ENCODE measurements around the gene SIRT7. TPM values are rescaled to one million over a fixed set of nuclear protein-coding genes. Genes with fewer than 3 reads are reported as not detected.

SIRT7 gene
- total RNA-seq, 1 experiment from 2014 or later, result 19.6 TPM

DNA sequence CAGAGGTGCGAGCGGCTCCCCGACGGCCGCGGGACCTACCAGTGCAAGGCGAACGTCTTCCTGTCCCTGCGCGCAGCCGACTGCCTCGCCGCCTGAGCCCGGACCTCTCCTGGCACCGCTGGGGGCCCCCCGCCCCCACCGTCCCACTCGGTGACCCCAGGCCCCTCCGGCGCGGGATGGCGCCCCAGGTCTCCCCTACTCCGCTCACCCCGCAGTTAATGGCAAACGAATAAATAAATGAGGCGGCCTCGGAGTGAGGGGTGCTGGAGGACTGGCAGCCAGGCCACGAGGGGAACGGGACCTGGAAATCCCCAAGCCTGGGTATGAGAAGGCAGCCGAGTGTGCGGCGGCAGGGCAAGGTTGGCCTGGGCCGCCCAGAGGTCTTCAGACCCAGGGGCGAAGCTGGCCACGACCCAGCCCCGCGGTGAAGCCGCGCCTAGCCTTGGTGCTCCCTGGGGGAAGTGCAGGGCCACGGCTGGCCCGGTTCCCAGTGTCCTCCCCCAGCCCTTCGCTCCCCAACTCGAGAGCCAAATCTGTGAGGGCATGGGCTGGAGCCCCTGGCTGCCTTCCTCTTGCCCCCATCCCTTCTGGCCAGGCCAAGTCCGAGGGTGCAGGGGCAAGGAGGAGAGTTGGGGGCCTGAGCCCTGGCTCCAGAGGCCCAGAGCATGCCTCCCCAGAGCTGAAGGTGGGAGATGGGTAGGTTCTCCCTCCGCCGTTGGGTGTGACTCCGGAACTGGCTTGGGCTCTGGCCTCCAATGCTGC lies 15.1 kb downstream of the SIRT7 start:
- DNase-seq, result no peak
- H3K79me2 ChIP-seq (ENCODE audit: low read length), result no peaks in the 10 kb centered on the region
- H3K36me3 ChIP-seq (ENCODE audit: insufficient read depth, low read length), result no peaks in the 10 kb centered on the region
- H3K27me3 ChIP-seq (ENCODE audit: low read length), result no peaks in the 10 kb centered on the region
- H4K20me1 ChIP-seq (ENCODE audit: insufficient read depth, low read depth, low read length), result 0 out of 2 replicates have a peak, but pooled peaks cover 14% of the 10 kb centered on the region
- H3K4me1 ChIP-seq (ENCODE audit: low read length), result no peaks in the 10 kb centered on the region; the same call in 1 of the 2 replicates
- H3K4me2 ChIP-seq (ENCODE audit: low read depth, low read length, poor library complexity, severe bottlenecking), result no peak overlapping the region
- no peak overlapping the region for H3K9ac ChIP-seq (ENCODE audit: low read length)
- H3K4me3 ChIP-seq (ENCODE audit: low read length), result no peak overlapping the region
- H3K9me2 ChIP-seq (replicated peaks; ENCODE audit: insufficient read depth, low read length), result no peaks in the 10 kb centered on the region
- H2AFZ ChIP-seq (ENCODE audit: low read length), result no peak overlapping the region
- H3K9me3 ChIP-seq (ENCODE audit: low read length), result no peaks in the 10 kb centered on the region
- no peak overlapping the region for H3K27ac ChIP-seq (ENCODE audit: low read length)

DNA sequence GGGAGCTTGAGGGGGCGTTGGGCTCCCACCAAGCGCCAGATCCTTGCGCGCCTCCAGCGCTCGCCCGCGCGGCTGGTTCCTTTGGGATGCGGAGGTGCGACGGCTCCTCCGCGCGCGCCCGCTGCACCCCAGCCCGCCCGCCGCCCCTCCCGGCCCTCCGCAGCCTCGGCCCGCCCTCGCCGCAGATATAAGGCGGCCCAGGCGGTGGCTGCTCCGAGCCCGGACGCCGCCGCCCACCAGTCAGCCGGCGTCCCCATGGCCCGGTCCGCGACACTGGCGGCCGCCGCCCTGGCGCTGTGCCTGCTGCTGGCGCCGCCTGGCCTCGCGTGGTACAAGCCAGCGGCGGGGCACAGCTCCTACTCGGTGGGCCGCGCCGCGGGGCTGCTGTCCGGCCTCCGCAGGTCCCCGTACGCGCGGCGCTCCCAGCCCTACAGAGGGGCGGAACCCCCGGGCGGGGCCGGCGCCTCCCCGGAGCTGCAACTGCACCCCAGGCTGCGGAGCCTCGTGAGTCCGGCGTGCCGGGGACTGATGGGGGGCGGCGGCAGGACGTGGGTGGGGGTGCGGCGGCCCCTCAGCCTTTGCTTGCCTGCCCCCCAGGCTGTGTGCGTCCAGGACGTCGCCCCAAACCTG lies 15.8 kb downstream of the SIRT7 start, which contains the start of gene NPB:
NPB (plus strand) TSS at position 216 of the 630 bp plus-strand sequence; CDS start at position 256, 40 bp downstream.
- Histone ChIP-seq H3K9me2 (replicated peaks; ENCODE audit: insufficient read depth, low read length) (no peaks in the 10 kb centered on the region), H3K36me3 (ENCODE audit: insufficient read depth, low read length) (no peaks in the 10 kb centered on the region), H3K4me2 (ENCODE audit: low read depth, low read length, poor library complexity, severe bottlenecking) (no peak within 1 kb of the TSS), H3K4me3 (ENCODE audit: low read length) (no peak within 1 kb of the TSS), H3K9me3 (ENCODE audit: low read length) (no peaks in the 10 kb centered on the region), H3K27me3 (ENCODE audit: low read length) (no peaks in the 10 kb centered on the region), H4K20me1 (ENCODE audit: insufficient read depth, low read depth, low read length) (0 out of 2 replicates have a peak, but pooled peaks cover 14% of the 10 kb centered on the region), H3K79me2 (ENCODE audit: low read length) (no peaks in the 10 kb centered on the region), H3K9ac (ENCODE audit: low read length) (no peak within 1 kb of the TSS), H2AFZ (ENCODE audit: low read length) (no peak within 1 kb of the TSS), H3K4me1 (ENCODE audit: low read length) (no peaks in the 10 kb centered on the region; the same call in 1 of the 2 replicates), H3K27ac (ENCODE audit: low read length) (no peak within 1 kb of the TSS)
- DNase-seq, result no peak

DNA sequence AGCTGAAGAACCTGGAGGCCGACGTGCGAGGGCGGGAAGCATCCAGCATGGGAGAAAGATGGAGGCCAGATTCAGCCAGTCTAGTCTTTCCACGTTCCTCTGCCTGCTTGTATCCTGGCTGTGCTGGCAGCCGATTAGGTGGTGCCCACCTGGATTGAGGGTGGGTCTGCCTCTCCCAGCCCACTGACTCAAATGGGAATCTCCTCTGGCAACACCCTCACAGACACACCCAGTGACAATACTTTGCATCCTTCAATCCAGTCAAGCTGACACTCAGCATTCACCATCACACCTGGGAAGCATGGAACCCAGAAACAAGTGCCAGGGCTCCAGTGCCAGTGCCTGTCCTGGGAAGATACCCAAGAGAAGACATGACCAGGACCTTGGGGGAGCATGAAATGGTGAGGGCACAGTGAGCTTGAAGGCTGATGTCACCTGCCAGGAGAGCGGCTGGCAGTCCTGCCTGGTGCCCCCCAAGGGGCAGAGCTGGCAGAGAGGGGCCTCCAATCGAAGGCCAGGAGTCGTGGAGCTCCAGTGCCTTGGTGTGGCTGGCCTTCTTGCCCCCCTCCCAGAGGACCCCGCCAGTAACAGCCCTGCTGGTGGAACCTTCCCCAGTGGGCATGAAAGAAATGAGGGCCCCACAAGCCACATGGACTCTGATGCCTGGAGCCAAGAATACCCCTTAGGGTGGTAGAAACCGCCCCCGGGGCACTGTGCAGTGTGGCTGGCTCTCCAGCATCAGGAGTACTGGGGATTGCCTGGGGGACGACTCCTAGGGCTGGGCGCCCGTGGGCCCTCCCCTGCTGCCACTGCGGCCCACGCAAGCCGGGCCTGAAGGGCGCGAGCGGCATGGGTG lies 16.6 kb downstream of the SIRT7 start:
- Histone ChIP-seq H3K9me2 (replicated peaks; ENCODE audit: insufficient read depth, low read length) (no peaks in the 10 kb centered on the region), H3K9me3 (ENCODE audit: low read length) (no peaks in the 10 kb centered on the region), H3K27me3 (ENCODE audit: low read length) (no peaks in the 10 kb centered on the region), H3K4me2 (ENCODE audit: low read depth, low read length, poor library complexity, severe bottlenecking) (no peak overlapping the region), H3K36me3 (ENCODE audit: insufficient read depth, low read length) (no peaks in the 10 kb centered on the region), H3K4me3 (ENCODE audit: low read length) (no peak overlapping the region), H3K9ac (ENCODE audit: low read length) (no peak overlapping the region), H4K20me1 (ENCODE audit: insufficient read depth, low read depth, low read length) (0 out of 2 replicates have a peak, but pooled peaks cover 14% of the 10 kb centered on the region), H2AFZ (ENCODE audit: low read length) (no peak overlapping the region), H3K4me1 (ENCODE audit: low read length) (no peaks in the 10 kb centered on the region; the same call in 1 of the 2 replicates), H3K27ac (ENCODE audit: low read length) (no peak overlapping the region), H3K79me2 (ENCODE audit: low read length) (no peaks in the 10 kb centered on the region)
- DNase-seq, result no peak

DNA sequence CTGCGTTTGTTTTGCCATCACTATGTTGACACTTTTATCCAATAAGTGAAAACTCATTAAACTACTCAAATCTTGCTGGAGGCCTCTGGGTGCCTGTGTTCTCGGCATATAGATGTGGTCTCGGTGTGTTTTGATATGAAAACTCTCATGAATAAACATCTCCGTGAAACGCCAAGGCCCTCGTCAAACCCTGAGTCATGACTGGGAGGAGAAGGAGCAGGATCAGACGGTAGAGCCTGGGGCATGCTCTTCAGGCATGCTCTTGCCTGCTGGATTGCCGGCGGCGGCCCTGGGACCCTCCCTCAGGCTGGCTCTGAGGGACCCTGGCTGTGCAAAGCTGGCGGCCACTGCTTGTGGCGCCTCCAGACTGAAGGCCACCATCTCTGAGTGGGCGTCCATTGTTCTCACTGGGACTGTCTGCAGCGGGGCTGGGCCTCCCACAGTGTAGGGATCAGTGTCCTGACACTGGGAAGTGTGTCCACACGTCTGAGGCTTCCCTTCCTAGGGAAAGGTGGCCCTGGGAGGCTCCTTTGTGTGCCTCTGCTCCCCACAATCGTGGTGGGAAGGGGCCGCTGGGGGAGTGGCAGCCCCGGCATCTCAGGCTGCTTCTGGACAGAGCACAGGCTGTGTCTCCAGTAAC lies 17.7 kb downstream of the SIRT7 start:
- no peaks in the 10 kb centered on the region for H3K27me3 ChIP-seq (ENCODE audit: low read length)

DNA sequence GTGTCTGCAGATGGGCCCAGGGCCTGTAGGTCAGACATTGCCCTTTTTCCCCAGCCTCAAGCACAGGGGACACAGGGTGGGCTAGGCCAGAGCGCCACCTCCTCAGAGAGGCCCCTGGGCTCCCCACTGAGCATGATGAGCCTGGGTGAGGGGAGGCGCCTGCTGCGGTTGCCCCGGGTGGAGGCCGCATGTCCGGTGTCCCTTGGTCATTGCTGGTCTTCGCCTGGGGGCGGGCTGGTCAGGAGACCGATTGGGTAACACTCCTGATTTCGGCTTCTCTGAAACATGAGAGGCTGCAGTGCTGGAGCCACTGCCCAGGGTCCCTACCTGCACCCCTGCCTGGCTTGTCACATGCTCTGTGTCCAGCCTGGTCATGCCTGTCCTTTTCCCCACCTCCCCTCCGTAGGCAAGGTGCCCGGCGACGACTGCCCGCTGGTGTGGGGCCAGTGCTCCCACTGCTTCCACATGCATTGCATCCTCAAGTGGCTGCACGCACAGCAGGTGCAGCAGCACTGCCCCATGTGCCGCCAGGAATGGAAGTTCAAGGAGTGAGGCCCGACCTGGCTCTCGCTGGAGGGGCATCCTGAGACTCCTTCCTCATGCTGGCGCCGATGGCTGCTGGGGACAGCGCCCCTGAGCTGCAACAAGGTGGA lies 18.3 kb downstream of the SIRT7 start:
- H3K36me3 ChIP-seq (ENCODE audit: insufficient read depth, low read length), result no peaks in the 10 kb centered on the region
- H3K9ac ChIP-seq (ENCODE audit: low read length), result no peak overlapping the region
- no peak overlapping the region for H3K4me3 ChIP-seq (ENCODE audit: low read length)
- H3K4me1 ChIP-seq (ENCODE audit: low read length), result no peaks in the 10 kb centered on the region; the same call in 1 of the 2 replicates
- 0 out of 2 replicates have a peak, but pooled peaks cover 14% of the 10 kb centered on the region for H4K20me1 ChIP-seq (ENCODE audit: insufficient read depth, low read depth, low read length)
- DNase-seq, result no peak
- no peaks in the 10 kb centered on the region for H3K79me2 ChIP-seq (ENCODE audit: low read length)
- no peaks in the 10 kb centered on the region for H3K9me2 ChIP-seq (replicated peaks; ENCODE audit: insufficient read depth, low read length)
- no peak overlapping the region for H3K27ac ChIP-seq (ENCODE audit: low read length)
- no peak overlapping the region for H3K4me2 ChIP-seq (ENCODE audit: low read depth, low read length, poor library complexity, severe bottlenecking)
- H3K9me3 ChIP-seq (ENCODE audit: low read length), result no peaks in the 10 kb centered on the region
- H2AFZ ChIP-seq (ENCODE audit: low read length), result no peak overlapping the region
- no peaks in the 10 kb centered on the region for H3K27me3 ChIP-seq (ENCODE audit: low read length)

More for the DNA sequence above, 17.7 kb downstream of the SIRT7 start:
- Histone ChIP-seq H2AFZ (ENCODE audit: low read length) (no peak overlapping the region), H4K20me1 (ENCODE audit: insufficient read depth, low read depth, low read length) (0 out of 2 replicates have a peak, but pooled peaks cover 14% of the 10 kb centered on the region), H3K9ac (ENCODE audit: low read length) (no peak overlapping the region), H3K36me3 (ENCODE audit: insufficient read depth, low read length) (no peaks in the 10 kb centered on the region), H3K9me2 (replicated peaks; ENCODE audit: insufficient read depth, low read length) (no peaks in the 10 kb centered on the region), H3K9me3 (ENCODE audit: low read length) (no peaks in the 10 kb centered on the region), H3K4me3 (ENCODE audit: low read length) (no peak overlapping the region), H3K4me1 (ENCODE audit: low read length) (no peaks in the 10 kb centered on the region; the same call in 1 of the 2 replicates), H3K4me2 (ENCODE audit: low read depth, low read length, poor library complexity, severe bottlenecking) (no peak overlapping the region), H3K27ac (ENCODE audit: low read length) (no peak overlapping the region), H3K79me2 (ENCODE audit: low read length) (no peaks in the 10 kb centered on the region)
- no peak for DNase-seq

DNA sequence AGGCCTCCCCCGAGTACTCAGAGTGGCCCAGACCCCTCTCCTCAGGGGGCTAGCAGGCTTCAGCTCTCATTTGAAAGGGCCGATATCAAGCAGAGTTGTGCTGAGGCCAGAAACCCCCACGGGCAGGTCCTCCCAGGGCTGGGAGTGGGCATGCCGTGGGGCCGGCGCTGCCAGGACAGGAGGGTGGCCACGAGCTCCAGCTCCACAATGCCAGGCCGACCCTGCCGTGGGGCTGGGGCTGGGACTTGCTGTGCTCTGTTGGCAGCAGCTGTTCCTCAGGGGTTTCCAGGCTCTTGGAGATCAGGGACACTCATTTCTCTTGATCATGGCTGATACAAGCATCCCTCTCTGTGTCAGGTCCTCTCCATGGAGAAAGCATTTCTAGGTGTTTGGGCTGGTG lies 19.1 kb downstream of the SIRT7 start:
- DNase-seq, result no peak
- H3K36me3 ChIP-seq (ENCODE audit: insufficient read depth, low read length), result no peaks in the 10 kb centered on the region
- H3K9ac ChIP-seq (ENCODE audit: low read length), result no peak overlapping the region

DNA sequence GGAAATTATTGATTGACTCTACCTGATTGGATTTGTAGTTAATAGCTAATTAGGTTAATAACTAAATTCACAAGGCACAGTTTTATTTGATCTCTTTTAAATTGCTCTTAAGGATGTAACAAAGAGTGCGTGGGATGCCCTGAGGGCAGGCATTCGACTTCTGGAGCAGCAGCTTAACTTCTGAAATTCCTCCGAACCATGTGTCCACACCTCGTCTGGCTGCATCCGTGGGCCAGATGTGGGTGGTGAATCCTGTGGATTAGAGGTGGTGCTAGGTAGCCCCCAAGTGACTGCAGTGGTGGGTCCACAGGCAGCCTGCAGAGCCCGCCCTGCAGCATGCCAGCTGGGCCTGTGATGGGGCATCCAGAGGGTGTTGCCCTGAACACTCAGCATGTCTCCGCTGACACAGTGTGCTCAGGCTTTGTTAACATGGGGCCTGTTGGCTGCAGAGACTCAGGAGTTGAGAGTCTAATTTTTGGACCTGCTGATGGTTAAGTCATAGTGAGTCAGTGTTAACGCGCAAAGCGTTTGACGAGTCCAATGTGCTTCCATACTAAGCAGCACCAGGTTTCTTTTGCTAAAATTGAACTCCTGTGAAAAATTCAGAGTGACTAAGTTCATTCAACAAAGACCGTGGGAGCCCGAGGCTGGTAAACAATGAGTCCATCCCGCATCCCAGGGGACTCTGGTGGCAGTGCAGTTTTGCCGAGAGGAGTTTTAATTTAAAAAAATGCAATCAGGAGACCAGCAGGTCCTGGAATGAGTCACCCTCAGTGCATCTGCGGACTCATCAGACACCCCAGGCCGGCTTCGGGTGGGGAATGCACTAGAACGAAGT lies 19.7 kb downstream of the SIRT7 start:
- Histone ChIP-seq H2AFZ (ENCODE audit: low read length) (no peak overlapping the region), H3K4me3 (ENCODE audit: low read length) (no peak overlapping the region), H3K36me3 (ENCODE audit: insufficient read depth, low read length) (no peaks in the 10 kb centered on the region), H4K20me1 (ENCODE audit: insufficient read depth, low read depth, low read length) (0 out of 2 replicates have a peak, but pooled peaks cover 12% of the 10 kb centered on the region), H3K4me2 (ENCODE audit: low read depth, low read length, poor library complexity, severe bottlenecking) (no peak overlapping the region), H3K27me3 (ENCODE audit: low read length) (no peaks in the 10 kb centered on the region), H3K9me3 (ENCODE audit: low read length) (no peaks in the 10 kb centered on the region), H3K9ac (ENCODE audit: low read length) (no peak overlapping the region), H3K79me2 (ENCODE audit: low read length) (0 out of 2 replicates have a peak, but pooled peaks cover 2% of the 10 kb centered on the region), H3K9me2 (replicated peaks; ENCODE audit: insufficient read depth, low read length) (no peaks in the 10 kb centered on the region), H3K27ac (ENCODE audit: low read length) (no peak overlapping the region), H3K4me1 (ENCODE audit: low read length) (no peaks in the 10 kb centered on the region; the same call in 1 of the 2 replicates)
- DNase-seq, result no peak

More for the DNA sequence above, 19.1 kb downstream of the SIRT7 start:
- Histone ChIP-seq H3K27ac (ENCODE audit: low read length) (no peak overlapping the region), H3K9me2 (replicated peaks; ENCODE audit: insufficient read depth, low read length) (no peaks in the 10 kb centered on the region), H3K9me3 (ENCODE audit: low read length) (no peaks in the 10 kb centered on the region), H3K4me3 (ENCODE audit: low read length) (no peak overlapping the region), H3K4me1 (ENCODE audit: low read length) (no peaks in the 10 kb centered on the region; the same call in 1 of the 2 replicates), H3K4me2 (ENCODE audit: low read depth, low read length, poor library complexity, severe bottlenecking) (no peak overlapping the region), H3K79me2 (ENCODE audit: low read length) (0 out of 2 replicates have a peak, but pooled peaks cover under 1% of the 10 kb centered on the region), H4K20me1 (ENCODE audit: insufficient read depth, low read depth, low read length) (0 out of 2 replicates have a peak, but pooled peaks cover 14% of the 10 kb centered on the region), H2AFZ (ENCODE audit: low read length) (no peak overlapping the region), H3K27me3 (ENCODE audit: low read length) (no peaks in the 10 kb centered on the region)
